HG02610 (cell line): Measurements from ENCODE around the gene FIP1L1.
A peak's percentile ranks its signal among the peaks of the same experiment; 100 is the strongest.
"Not testable (repeated sequence)": the region's sequence is repeated elsewhere in the genome, so short reads cannot be mapped to it uniquely, and the experiment has no call there.

Experiments
- ATAC-seq: cut with Tn5 transposase; IDR thresholded peaks from one replicate; pipeline ENCODE4 v1.9.1; 2021; ENCODE audit warnings: mild to moderate bottlenecking, moderate library complexity; ENCODE audit not compliant: unreplicated experiment

Gene FIP1L1

DNA sequence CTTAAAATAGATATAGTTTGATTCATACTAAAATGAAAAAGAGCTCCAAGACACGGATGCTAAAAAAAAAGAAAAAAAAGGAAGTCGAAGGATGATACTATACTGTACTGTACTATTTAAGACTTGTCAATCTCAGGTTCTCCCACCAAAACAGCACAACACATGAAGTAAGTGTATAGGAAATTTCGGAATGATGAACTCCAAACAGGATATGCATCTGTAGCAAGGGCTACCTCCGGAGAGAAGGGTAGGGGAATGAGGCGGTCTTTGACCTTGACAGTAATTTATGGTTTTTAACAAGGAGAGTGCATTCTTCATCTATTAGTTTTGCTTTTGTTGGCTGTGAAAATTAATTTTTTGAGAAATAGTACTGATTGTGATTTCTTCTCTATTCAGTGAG, 541 bp upstream of the FIP1L1 start:
- no peak for ATAC-seq

DNA sequence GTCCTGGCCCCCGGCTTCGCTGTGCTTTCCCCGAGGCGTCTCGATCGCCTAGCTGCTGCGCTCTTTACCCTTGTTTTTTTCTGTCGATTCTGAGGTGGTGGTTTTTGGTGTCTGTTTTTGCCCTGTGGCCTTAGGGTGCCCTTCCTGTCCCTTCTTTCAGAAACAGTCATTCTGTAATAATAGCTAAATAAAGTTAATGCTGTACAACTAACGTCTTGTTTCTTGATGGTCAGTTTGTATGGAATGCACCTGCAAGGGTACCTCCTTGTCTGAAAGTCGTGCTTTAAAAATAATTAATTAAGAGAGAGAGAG, 686 bp downstream of the FIP1L1 start:
- ATAC-seq = no peak

DNA sequence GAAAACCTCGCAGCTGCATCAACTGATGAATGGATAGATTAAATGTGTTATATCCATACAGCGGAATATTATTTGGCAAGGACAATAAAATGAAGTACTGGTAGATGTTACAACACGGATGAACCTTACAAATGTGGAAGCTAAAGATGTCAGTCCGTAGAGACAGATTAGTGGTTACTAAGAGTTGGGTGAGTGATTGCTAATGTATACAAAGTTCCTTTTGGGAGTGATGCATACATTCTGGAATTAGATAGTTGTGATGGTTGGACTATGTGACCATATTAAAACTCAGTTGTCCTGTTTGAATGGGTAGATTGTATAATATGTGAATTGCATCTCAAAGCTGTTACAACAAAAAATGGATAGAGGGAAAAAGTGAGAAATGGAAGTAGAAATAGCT, 2.8 kb downstream of the FIP1L1 start:
- ATAC-seq = no peak

DNA sequence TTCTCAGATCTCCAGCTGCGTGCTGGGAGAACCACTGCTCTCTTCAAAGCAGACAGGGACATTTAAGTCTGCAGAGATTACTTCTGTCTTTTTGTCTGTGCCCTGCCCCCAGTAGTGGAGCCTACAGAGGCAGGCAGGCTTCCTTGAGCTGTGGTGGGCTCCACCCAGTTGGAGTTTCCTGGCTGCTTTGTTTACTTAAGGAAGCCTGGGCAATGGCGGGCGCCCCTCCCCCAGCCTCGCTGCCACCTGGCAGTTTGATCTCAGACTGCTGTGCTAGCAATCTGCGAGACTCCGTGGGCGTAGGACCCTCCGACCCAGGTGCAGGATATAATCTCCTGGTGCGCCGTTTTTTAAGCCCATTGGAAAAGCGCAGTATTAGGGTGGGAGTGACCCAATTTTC, 32.0 kb downstream of the FIP1L1 start:
- ATAC-seq = not testable (repeated sequence)

DNA sequence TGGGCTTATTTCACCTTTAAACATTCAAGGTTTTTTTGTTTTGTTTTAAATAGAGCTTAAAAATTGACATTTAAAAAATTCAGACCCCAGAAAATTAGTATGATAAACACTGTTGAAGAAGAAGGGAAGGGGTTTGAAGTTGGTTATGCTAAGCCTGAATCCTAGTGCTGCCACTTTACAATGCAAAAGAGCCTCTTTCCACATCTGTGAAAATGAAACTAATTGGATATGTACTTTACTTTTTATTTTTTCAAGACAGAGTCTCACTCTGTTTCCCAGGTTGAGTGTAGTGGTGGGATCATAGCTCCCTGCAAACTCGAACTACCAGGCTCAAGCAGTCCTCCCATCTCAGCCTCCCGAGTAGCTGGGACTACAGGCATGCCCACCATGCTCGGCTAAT, 41.8 kb downstream of the FIP1L1 start:
- no peak for ATAC-seq

DNA sequence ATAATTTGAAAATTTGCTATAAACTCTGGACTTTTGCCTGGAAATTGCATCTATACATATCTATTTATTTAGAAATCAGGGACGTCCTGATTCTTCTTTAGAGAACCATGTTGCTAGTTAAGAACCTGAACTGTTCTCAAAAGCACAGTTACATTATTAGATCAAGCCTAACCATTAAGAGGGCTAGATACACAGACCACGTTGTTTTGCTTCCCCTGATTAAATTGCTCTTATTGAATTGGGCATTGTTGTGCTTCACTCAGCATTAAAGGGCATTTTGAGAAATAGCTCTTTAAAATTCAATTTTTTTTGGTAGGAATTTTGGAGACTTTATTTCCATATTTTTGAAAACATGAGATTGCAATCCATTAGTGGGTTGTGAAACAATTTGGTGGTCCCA, 44.4 kb downstream of the FIP1L1 start:
- ATAC-seq = no peak

GRCh38 chr4:53422367-53422766, 44.9 kb downstream of the FIP1L1 start:
- ATAC-seq = no peak

DNA sequence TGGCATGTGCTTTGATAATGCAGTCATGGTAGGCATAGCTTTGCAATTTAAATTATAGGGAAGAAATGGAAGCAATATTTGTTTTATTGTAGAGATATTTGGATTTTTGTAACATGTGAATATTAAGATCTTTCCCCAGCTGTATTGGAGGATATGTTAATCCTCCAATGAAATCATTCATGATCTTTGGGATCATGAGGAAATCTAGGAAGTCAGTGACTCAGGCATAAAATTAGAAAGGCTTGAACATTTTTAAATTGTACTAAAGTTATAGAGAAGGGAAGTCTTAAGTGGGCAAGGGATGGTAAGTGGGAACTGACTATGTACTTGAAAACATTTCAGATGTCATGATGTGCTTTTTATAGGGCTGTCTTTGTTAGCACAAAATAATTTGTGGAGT, 46.8 kb downstream of the FIP1L1 start:
- ATAC-seq = no peak

DNA sequence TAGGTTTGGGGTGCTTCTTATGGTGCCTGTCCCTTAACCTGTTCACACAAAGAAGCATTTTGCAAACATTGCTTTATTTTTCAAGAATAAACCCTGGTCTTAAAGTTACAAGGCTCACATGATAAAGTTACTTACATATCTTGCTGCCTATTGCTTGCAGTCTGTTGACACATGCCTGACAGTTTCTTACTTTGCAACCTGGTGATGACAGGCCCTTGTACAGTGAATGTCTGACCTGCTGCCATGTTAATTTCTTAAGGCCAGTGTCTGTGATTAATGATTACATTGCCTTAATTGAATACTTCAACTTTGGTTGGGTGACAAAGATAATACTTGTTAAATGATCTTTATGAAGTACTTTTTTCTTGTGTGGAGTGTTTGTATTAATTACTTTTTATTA, 49.9 kb downstream of the FIP1L1 start:
- ATAC-seq = no peak

DNA sequence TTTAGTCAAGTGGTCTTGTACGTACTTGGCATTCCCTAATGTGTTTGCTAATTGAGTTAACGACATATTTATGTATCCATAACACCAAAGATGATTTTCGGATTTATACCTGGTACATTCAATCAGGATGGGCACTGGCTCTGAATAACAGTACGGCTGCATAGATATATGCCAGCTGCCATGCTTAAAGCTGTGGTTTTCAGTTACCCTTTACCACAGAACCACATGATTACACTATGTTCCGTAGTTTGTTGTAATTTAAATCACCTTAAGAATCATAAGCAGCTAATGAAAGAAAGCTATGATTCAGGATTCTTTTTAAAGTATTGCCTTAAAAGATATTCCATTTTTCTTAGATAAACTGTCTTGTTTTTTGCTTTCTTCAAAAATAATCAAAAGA, 53.6 kb downstream of the FIP1L1 start:
- no peak for ATAC-seq

DNA sequence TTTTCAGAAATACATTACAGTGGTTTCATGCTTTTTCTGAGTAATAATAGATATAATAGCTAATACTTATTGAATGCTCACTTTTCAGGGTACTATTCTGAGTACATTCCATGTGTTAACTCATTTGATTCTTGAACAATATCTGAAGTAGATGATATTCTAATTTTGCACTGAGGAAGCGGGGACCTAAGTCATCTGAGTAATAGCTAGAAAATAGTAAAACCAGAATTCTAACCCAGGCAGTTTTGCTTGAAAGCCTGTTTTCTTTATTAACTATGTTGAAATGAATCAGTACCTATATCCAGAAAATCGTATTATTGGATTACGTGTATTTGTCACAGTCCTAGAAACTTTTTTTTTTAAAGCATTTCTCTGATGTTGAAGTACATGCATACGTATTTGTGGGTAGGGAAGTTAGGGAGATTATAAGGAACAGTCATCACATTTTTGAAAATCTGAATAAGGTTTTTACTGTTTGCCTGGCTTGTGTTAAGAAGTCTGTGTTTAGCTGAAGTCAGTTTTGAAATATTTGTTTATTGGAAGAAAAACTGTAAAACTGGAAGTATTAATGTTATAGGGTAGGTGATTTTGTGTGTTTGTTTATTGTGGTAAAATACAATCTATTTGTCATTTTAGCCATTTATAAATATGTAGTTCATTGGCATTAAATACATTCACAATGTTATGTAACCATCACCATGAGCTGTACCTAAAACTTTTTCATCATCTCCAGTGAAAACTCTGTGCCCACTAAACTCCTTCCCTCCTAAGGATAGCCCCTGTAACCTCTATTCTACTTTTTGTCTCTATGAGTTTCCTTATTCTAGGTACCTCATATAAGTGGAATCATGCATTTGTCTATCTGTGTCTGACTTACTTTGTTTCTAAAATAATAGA, 55.3 kb downstream of the FIP1L1 start:
- ATAC-seq = peak; percentile 96

DNA sequence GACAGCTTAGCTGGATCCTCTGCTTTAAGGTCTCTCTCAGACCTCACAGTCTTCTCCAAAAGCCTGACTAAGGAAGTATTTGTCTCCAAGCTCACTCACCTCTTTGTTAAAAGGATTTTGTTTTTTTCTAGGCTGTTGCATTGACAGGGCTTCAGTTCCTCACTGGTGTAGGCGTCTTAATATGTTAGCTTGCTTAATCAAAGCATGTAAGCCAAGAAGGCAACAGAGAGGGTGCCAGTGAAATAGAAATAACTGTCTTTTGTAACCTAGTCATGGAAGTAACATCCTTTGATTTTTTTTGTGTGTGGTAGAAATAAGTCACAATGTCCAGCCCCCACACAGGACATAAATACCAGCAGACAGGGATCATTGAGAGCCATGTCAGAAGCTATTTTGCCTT, 58.8 kb downstream of the FIP1L1 start:
- no peak for ATAC-seq

- no peak for ATAC-seq
These were observed 64.1 kb downstream of the FIP1L1 start for GRCh38 chr4:53441564-53441963.

DNA sequence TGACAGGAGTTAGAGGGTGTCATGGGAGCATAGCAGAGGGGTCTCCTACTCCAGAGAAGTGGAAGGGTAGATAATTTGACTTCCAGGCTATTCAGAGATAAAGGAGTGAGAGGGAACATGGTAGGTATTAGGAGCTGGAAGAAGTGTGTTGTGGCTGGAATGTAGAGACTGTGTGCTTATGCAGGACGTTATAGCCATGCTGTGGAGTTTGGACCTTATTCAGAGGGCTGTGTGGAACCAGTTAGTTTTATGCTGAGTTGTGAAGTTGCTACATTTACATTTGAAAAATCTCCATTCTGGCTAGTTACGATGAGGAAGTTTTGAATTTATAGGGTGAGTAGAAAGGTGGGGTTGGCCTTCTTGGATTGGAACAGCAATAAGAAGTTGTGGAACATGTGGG, 67.5 kb downstream of the FIP1L1 start:
- no peak for ATAC-seq

GRCh38 chr4:53450773-53451172, 73.3 kb downstream of the FIP1L1 start:
- ATAC-seq = no peak

GRCh38 chr4:53453385-53453784, 75.9 kb downstream of the FIP1L1 start:
- ATAC-seq = no peak

DNA sequence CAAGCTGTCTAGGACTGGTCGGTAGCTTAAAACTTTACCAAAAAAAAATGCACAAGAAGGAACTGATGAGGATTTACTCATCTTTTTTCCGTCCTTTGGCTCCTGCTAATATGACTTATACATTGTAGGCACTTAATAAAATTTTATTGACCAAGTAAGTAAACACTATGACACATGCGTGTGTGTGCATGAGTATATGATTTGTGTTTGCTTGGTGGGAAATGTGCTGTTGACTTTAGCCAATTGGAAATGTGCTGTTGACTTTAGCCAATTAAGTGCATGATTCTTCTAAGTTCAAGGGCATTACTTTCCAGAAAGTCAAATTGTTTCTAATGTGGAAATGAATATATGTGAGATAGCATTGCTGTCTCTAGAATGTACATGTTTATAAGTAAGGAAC, 78.3 kb downstream of the FIP1L1 start:
- no peak for ATAC-seq

DNA sequence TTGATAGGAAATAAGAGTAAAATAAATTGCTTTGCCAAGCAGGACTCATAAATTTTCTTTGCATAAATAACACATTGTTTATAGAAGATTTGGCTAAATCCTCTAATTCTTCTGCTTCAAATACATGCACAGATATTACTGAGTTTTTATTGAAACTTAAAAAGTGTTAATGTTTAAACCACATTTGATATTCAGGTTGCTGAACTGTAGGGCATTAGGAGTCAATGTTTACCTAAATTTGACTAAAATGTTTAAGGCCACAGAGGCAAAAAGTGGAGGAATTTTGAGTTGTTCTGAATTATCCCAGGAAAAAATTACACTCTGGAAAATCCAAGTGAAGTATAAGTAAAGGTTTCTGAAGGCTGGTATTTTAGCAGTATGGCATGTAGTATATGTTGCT, 78.7 kb downstream of the FIP1L1 start:
- no peak for ATAC-seq

- ATAC-seq = no peak
These were observed 82.1 kb downstream of the FIP1L1 start for GRCh38 chr4:53459548-53459947.

- no peak for ATAC-seq
These were observed 83.8 kb downstream of the FIP1L1 start for GRCh38 chr4:53461244-53461643.

DNA sequence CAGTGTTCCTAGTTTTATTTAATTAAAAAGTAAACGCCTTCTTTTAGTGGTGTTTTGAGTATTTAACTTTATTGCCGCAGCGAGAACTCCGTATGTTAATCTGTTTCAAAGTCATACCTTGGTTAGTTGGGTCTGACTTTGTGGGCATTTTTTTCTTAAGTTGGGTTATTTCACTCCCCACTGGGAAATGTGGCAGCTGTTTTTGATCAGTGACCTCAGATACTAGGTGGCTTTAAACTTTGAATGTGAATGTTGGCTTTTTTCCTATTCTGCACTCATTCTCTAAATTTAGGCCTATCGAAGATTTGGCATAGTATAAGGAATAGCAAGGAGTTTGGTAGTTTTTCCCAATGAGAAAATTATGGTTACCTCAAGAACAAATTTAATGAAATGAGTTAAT, 85.9 kb downstream of the FIP1L1 start:
- ATAC-seq = no peak

- no peak for ATAC-seq
These were observed 87.8 kb downstream of the FIP1L1 start for GRCh38 chr4:53465281-53465680.

GRCh38 chr4:53465891-53466290, 88.5 kb downstream of the FIP1L1 start:
- ATAC-seq = no peak
